GM18868 (cell line): Measurements from ENCODE around the gene COL20A1.
"Not testable (repeated sequence)": the region's sequence is repeated elsewhere in the genome, so short reads cannot be mapped to it uniquely, and the experiment has no call there.

Experiments
- ATAC-seq: cut with Tn5 transposase; IDR thresholded peaks from one replicate; pipeline ENCODE4 v1.9.1; 2021; ENCODE audit warnings: mild to moderate bottlenecking, moderate library complexity; ENCODE audit not compliant: unreplicated experiment

The COL20A1 gene

GRCh38 chr20:63330084-63330760 lies 37.2 kb downstream of the COL20A1 start:
- ATAC-seq: no peak

DNA sequence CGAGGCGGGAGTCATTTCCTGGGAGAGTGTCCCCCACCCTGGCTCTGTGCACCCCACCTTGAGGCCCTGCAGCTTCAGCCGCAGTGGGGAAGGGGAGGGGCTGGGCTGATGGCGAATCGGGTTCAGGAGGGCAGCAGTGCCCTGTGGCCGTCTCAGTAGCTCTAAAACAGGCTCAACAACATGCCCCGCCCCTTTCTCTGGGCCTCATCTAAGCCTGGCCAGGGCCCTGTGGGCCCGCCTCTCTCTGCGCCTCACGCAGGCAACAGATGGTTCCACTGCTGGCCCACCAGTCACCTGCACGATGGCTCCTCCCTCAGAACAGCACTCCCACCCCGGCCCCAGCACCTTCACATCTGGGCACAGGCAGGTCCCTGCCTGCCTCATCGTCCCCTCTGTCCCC lies 38.0 kb downstream of the COL20A1 start:
- no peak for ATAC-seq

GRCh38 chr20:63331741-63332400 lies 38.9 kb downstream of the COL20A1 start:
- ATAC-seq: no peak

DNA sequence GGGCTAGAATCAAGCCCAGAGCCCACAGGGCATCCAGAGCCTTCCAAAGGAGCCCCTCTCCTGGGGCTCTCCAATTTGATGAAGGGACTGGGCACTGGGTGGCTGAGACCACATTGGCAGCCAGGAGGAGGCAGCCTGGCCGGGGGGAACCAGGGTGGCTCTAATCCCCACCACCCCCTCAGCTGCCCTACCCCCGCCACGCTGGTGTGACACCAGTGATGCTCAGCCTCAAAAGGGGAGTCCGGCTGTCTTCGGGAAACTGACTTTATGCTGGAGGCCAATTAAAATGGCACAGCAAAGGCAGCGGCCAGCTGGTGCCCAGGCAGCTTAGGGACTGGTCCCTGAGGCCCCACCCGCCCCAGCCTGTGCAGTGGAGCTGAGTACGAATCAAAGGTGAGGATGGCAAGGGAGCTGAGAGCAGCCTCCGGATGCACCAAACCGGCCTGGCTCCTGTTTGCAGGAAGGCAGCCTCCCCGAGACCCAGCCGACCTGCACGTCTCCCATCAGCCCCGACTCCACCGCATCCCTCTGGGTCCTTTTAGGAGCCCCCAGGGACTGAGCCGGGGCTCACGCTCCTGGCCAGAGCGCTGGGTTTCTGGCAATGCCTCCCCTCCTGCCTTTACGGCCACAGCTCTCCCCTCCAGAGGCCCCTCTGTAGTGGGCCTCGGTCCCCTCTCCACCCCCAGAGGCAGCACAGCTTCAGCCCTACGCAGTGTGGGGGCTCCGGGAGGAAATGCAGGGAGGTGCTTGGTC lies 39.7 kb downstream of the COL20A1 start:
- ATAC-seq: no peak

- ATAC-seq: no peak
Observed at GRCh38 chr20:63333241-63333836, 40.4 kb downstream of the COL20A1 start.

DNA sequence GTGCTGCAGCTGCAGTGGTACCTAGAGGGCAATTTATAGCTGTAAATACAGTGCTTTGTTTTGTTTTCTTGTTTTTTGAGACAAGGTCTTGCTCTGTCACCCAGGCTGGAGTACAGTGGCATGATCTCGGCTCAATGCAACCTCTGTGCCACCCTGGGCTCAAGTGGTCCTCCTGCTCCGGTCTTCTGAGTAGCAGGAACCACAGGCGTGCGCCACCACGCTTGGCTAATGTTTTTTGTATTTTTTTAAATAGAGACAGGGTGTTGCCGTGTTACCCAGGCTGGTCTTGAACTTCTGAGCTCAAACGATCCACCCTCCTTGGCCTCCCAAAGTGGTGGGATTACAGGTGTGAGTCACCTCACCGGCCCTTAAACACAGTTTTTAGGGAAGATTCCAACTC lies 41.4 kb downstream of the COL20A1 start:
- no peak for ATAC-seq

- ATAC-seq: not testable (repeated sequence)
Observed at GRCh38 chr20:63335060-63335459, 42.1 kb downstream of the COL20A1 start.

DNA sequence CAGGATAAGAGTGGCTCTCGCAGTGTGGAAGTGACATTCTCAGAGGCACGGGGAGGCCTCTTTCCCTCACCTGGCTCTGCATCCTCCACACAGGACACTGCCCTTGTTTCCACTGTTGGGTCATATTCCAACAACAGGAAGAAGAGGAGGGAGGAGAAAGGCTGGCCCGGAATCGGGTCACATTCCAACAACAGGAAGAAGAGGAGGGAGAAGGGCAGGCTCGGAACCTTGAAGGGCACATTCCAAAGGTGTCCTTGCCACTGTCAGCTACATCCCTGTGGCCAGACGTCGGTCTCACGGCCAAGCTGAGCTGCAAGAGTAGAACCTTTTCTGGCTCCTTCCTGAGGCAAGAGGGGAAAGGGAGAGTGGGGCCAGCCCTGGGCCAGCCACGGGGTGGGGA lies 42.7 kb downstream of the COL20A1 start:
- no peak for ATAC-seq

DNA sequence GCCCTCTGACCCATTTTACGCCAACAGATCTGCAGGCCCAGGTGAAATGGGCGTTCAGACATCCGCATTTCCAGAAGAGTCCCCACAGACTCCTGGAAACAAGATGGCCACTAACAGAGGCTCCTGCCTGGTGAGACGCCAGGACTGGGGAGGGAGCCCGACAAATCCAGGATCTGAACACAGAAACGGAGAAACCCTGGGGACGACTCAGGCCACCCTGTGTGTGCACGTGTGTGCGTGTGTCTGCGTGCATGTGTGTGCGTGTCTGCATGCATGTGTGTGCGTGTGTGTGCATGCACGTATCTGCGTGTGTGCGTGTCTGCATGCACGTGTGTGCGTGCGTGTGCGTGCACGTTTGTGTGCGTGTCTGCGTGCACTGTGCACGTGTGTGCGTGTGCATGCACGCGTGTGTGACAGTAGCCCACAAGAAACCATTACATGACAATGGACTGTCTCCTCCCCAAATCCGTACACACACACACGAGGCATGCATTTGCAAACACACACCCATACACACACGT lies 43.3 kb downstream of the COL20A1 start:
- ATAC-seq: no peak

- ATAC-seq: no peak
Observed at GRCh38 chr20:63337786-63338420, 44.9 kb downstream of the COL20A1 start.

GRCh38 chr20:63339154-63340094 lies 46.4 kb downstream of the COL20A1 start:
- not testable (repeated sequence) for ATAC-seq

DNA sequence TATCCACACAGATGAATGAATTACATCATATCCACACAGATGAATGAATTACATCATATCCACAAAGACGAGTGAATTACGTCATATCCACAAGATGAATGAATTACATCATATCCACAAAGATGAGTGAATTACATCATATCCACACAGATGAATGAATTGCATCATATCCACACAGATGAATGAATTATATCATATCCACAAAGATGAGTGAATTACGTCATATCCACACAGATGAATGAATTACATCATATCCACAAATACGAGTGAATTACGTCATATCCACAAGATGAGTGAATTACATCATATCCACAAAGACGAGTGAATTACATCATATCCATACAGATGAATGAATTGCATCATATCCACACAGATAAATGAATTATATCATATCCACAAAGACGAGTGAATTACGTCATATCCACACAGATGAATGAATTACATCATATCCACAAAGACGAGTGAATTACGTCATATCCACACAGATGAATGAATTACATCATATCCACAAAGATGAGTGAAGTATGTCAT lies 47.2 kb downstream of the COL20A1 start:
- ATAC-seq: not testable (repeated sequence)

- no peak for ATAC-seq
Observed at GRCh38 chr20:63342561-63343459, 49.8 kb downstream of the COL20A1 start.

DNA sequence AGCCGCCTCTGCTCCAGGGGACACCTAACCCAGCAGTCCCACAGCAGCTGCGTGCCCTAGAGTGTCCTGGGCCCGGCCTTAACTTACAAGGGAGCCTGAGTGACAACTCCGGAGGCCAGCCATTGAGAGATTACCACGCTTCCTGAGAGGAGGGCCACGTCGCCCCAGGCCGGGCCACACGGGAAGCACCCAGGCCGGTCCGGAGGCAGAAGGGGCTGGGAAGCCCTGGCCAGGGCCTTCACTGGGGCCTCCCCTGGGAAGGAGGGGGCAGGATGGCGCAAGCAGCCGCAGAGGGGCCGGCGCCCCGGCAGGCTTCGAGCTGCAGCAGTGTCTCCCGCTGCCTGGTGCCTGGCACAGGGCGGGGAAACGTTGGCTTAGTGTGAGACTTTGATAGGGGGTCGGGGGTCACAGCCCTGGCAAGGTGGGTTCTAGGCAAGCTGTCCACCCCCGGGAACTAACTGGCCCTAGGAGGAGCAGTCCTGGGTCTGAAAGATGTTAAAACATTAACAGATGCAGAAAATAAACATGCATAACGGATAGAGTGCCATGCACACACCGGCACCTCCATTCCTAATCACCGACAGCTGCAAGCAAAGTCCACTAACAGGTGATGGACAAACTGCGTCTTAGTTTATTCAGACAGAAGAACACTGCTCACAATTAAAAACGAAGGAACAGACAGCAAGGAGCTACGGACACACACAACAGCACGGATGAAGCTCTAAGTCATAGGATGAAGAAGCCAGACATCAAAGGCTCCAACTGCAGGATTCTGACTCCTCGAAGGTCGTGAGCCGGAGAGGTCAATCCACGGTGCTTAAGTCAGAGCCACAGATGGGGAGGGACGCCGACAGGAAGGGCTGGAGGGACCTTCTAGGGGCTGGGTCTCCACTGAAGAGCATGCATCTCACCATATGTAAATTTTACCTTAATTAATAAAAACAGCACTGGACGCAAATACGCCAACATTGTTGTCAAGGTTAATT lies 50.8 kb downstream of the COL20A1 start:
- ATAC-seq: no peak

DNA sequence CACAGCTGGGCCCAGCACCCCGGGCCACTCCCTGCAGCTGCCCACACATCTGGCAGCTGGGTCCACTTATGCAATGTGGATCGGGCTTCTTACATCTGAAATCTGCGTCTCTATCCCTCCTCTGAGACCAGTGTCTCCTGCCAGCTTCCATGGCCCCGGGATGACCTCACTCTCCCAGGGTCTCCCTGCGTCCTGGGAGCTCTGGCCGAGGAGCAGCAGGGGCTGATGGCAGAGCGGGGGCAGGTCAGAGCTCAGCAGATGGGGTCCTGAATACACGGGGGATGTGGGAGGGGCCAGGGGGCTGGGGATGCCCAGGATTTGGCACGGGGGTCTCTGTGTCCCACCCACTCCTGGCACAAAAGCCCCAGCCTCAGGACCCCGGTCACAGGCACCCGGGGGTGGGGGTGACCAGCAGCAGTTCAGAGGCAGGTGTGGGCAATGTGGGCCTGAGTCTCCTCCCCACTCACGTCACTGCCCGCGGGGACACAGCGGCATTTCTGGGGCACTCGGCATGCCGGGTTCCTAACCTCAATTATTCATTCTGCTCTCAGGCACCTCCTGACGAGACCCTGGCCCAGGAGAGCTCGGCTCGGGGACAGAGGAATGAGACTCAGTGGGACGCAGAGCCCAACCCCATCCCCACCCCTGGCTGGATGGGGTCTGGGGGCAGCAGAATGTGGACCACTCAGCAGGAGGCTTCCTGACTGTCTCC lies 51.8 kb downstream of the COL20A1 start:
- no peak for ATAC-seq

GRCh38 chr20:63345328-63346100 lies 52.5 kb downstream of the COL20A1 start:
- ATAC-seq: no peak
